ENCODE results near the gene SLC17A2. TPM values are rescaled to one million over a fixed set of nuclear protein-coding genes. Genes with fewer than 3 reads are reported as not detected.

Gene SLC17A2
- total RNA-seq, 6 experiments from 2014 or later: not detected

- no peak overlapping the region for H3K27ac Mint-ChIP-seq
- H3K27me3 Mint-ChIP-seq (ENCODE audit: insufficient read depth): peaks cover 5% of the 10 kb centered on the region
- no peak overlapping the region for H3K4me3 Mint-ChIP-seq
- H3K36me3 Mint-ChIP-seq (ENCODE audit: low read depth): no peaks in the 10 kb centered on the region
- DNase-seq: peak; percentile 52
- no peaks in the 10 kb centered on the region for H3K9me3 Mint-ChIP-seq
- TF ChIP-seq, protein P1, sequence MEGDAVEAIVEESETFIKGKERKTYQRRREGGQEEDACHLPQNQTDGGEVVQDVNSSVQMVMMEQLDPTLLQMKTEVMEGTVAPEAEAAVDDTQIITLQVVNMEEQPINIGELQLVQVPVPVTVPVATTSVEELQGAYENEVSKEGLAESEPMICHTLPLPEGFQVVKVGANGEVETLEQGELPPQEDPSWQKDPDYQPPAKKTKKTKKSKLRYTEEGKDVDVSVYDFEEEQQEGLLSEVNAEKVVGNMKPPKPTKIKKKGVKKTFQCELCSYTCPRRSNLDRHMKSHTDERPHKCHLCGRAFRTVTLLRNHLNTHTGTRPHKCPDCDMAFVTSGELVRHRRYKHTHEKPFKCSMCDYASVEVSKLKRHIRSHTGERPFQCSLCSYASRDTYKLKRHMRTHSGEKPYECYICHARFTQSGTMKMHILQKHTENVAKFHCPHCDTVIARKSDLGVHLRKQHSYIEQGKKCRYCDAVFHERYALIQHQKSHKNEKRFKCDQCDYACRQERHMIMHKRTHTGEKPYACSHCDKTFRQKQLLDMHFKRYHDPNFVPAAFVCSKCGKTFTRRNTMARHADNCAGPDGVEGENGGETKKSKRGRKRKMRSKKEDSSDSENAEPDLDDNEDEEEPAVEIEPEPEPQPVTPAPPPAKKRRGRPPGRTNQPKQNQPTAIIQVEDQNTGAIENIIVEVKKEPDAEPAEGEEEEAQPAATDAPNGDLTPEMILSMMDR (IDR thresholded peaks at IDR 0.05): peak; percentile 74
- H3K4me1 Mint-ChIP-seq (ENCODE audit: low read depth): peaks cover 8% of the 10 kb centered on the region; the same call in 1 of the 2 replicates
Measured at GRCh38 chr6:25889877-25890853, 40.3 kb downstream of the SLC17A2 start.

- no peak for DNase-seq
- TF ChIP-seq, protein P1 (IDR thresholded peaks at IDR 0.05): no peak
- no peaks in the 10 kb centered on the region for H3K36me3 Mint-ChIP-seq (ENCODE audit: low read depth)
- H3K4me1 Mint-ChIP-seq (ENCODE audit: low read depth): peaks cover 17% of the 10 kb centered on the region; the same call in 1 of the 2 replicates
- H3K4me3 Mint-ChIP-seq: no peak overlapping the region
- H3K27me3 Mint-ChIP-seq (ENCODE audit: insufficient read depth): peaks cover 5% of the 10 kb centered on the region
- H3K27ac Mint-ChIP-seq: no peak overlapping the region
- H3K9me3 Mint-ChIP-seq: no peaks in the 10 kb centered on the region
Measured at GRCh38 chr6:25888626-25889025, 41.9 kb downstream of the SLC17A2 start.

DNA sequence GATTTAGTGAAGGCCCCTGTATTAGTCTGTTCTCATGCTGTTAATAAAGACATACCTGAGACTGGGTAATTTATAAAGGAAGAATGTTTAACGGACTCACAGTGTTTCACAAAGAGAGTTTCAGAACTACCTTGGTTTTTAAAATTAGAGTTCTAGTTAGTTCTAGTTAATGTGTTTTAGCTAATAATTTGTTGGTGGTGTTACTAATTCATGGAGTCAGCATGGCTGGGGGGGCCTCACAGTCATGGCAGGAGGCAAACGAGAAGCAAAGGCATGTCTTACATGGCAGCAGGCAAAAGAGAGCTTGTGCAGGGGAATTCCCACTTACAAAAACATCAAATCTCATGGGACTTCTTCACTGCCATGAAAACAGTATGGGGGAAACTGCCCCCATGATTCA, 44.4 kb downstream of the SLC17A2 start:
- H3K36me3 Mint-ChIP-seq (ENCODE audit: low read depth): no peaks in the 10 kb centered on the region
- H3K4me1 Mint-ChIP-seq (ENCODE audit: low read depth): peaks cover 18% of the 10 kb centered on the region; the same call in 1 of the 2 replicates
- H3K4me3 Mint-ChIP-seq: no peak overlapping the region
- no peak overlapping the region for H3K27ac Mint-ChIP-seq
- TF ChIP-seq, protein P1 (IDR thresholded peaks at IDR 0.05): no peak
- no peaks in the 10 kb centered on the region for H3K9me3 Mint-ChIP-seq
- H3K27me3 Mint-ChIP-seq (ENCODE audit: insufficient read depth): peaks cover 5% of the 10 kb centered on the region
- no peak for DNase-seq

DNA sequence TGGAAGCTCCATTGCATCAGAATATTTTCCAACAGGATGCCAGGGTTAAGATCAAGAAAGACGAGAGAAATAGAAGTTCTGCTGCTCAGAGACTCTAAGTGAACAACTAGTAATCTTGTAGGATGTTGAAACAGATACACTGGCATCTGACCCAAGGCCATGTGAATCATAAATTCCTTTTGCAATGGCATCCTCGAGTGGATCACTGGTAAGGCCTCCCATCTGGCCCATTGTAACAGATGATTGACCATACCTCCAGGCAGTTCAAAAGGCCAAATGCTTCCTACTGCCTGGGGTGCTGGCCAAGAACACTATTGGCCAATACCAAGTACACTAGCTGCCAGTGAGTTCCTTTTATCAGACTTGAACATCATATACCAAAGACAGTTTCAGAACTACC, 46.5 kb downstream of the SLC17A2 start:
- Mint-ChIP-seq H3K4me3 (no peak overlapping the region), H3K27me3 (ENCODE audit: insufficient read depth) (peaks cover 6% of the 10 kb centered on the region), H3K9me3 (no peaks in the 10 kb centered on the region), H3K4me1 (ENCODE audit: low read depth) (peaks cover 10% of the 10 kb centered on the region; the same call in 1 of the 2 replicates), H3K36me3 (ENCODE audit: low read depth) (no peaks in the 10 kb centered on the region), H3K27ac (no peak overlapping the region)
- DNase-seq: peak; percentile 57
- TF ChIP-seq, protein P1 (IDR thresholded peaks at IDR 0.05): no peak

GRCh38 chr6:25883536-25883935, 47.0 kb downstream of the SLC17A2 start:
- TF ChIP-seq, protein P1 (IDR thresholded peaks at IDR 0.05): no peak
- Mint-ChIP-seq H3K27me3 (ENCODE audit: insufficient read depth) (peaks cover 6% of the 10 kb centered on the region), H3K4me3 (no peak overlapping the region), H3K27ac (no peak overlapping the region), H3K9me3 (no peaks in the 10 kb centered on the region), H3K36me3 (ENCODE audit: low read depth) (no peaks in the 10 kb centered on the region), H3K4me1 (ENCODE audit: low read depth) (peaks cover 10% of the 10 kb centered on the region; the same call in 1 of the 2 replicates)
- peak; percentile 4 for DNase-seq
